C4-2B (cell line): ENCODE measurements around the gene MRPL41.
"Not testable (repeated sequence)": the region's sequence is repeated elsewhere in the genome, so short reads cannot be mapped to it uniquely, and the experiment has no call there.

Experiments
- H3K27ac ChIP-seq: fragments of 450-650 bp; 2 replicates; pipeline ENCODE4 v1.5.1; 2017
- ZFX ChIP-seq: fragments of 450-650 bp; IDR thresholded peaks from 2 replicates; pipeline ENCODE4 v1.6.1; 2017
- TF ChIP-seq, protein P1 (sequence below): fragments of 450-650 bp; conservative IDR thresholded peaks from 2 replicates; pipeline ENCODE4 v1.5.1; 2017; ENCODE audit warnings: mild to moderate bottlenecking

MRPL41 gene

DNA sequence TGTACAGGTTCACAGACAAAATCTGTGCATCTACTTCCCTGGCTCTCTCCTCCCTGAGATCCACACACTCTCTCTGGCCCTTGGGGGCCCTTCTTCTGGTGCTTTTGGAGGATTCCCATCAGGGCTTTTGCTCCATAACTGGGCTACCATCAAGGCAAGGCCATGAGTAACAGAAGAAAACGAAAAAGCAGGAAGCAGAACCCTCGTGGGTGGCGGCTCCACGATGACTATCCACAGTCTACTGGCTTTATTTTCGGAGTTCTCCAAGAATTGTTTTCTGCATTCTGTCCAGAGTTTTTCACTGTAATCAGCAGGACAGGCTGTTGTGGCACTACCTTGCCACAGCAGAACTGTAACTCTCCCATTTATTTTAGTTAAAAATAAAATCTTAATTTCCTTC, 21.3 kb upstream of the MRPL41 start:
- TF ChIP-seq, protein P1, sequence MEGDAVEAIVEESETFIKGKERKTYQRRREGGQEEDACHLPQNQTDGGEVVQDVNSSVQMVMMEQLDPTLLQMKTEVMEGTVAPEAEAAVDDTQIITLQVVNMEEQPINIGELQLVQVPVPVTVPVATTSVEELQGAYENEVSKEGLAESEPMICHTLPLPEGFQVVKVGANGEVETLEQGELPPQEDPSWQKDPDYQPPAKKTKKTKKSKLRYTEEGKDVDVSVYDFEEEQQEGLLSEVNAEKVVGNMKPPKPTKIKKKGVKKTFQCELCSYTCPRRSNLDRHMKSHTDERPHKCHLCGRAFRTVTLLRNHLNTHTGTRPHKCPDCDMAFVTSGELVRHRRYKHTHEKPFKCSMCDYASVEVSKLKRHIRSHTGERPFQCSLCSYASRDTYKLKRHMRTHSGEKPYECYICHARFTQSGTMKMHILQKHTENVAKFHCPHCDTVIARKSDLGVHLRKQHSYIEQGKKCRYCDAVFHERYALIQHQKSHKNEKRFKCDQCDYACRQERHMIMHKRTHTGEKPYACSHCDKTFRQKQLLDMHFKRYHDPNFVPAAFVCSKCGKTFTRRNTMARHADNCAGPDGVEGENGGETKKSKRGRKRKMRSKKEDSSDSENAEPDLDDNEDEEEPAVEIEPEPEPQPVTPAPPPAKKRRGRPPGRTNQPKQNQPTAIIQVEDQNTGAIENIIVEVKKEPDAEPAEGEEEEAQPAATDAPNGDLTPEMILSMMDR, result no peak
- no peak for TF ChIP-seq ZFX
- H3K27ac ChIP-seq, result no peak overlapping the region

DNA sequence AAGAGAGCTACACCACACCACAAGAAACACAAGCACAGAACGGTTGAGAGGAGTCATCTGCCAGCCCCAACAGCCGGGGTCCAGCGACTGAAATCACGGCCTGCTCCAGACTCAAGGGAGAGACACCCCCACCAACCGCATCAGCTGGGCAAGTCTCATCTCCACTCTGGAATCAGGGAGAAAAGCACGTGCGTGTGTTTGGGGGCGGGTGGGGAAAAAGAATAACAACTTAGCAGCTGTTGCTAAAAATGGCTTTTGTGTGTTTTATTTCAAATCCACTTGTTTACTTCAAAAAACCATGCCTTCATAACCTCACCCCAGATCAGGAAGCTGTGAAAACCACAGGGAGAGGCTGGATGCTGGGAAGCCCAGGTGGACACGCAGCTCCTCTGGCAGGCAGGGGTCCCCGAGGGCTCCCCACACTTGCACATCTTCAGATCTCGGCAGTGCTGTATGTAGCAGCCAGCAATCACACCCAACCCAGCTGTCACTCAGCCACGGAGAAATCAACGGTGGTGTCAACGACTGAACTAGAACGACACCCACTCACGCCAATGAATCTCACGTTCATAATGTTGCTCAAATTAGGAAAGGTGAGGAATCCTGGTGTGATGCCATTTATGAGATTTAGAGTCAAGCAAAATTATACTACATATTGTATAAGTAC, 20.4 kb upstream of the MRPL41 start:
- TF ChIP-seq, protein P1, result no peak
- no peak for TF ChIP-seq ZFX
- no peak overlapping the region for H3K27ac ChIP-seq

DNA sequence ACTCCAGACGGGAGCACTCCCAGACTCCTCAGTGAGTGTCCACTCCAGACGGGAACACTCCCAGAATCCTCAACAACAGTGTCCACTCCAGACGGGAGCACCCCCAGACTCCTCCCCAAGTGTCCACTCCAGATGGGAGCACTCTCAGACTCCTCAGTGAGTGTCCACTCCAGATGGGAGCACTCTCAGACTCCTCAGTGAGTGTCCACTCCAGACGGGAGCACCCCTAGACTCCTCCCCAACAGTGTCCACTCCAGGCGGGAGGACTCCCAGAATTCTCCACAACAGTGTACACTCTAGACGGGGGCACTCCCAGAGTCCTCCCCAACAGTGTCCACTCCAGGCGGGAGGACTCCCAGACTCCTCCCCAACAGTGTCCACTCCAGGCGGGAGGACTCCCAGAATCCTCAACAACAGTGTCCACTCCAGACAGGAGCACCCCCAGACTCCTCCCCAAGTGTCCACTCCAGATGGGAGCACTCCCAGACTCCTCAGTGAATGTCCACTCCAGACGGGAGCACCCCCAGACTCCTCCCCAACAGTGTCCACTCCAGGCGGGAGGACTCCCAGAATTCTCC, 18.7 kb upstream of the MRPL41 start:
- H3K27ac ChIP-seq, result not testable (repeated sequence)

DNA sequence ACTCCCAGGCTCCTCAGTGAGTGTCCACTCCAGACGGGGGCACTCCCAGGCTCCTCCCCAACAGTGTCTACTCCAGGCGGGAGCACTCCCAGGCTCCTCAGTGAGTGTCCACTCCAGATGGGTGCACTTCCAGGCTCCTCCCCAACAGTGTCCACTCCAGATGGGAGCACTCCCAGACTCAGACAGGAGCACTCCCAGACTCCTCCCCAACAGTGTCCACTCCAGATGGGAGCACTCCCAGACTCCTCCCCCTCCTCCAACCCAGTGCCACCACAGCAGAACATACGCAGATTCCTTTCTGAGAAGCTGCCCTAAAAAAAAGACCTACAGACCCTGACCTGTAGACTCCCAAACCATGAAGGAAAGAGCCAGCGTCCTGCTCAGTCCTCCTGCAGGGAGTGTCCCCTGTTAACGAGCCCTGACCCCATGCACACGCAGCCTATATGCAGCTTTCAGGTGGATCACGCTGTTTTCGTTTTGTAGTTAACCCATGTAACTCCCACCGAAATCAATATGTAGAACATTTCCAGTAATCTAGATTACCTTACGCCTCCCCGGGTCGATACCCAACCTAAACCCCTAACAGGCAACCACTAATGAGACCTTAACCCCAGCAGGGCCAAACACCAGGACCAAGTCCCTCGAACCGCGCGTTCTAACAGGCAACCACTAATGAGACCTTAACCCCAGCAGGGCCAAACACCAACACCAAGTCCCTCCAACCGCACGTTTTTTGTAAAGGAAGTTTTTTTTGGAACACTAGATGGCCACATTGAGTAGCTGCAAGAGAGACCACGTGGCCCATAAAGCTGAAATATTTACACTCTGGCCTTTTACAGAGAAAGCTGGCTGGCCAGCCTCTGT, 17.2 kb upstream of the MRPL41 start:
- TF ChIP-seq, protein P1, result peak; percentile 94
- TF ChIP-seq ZFX, result no peak

DNA sequence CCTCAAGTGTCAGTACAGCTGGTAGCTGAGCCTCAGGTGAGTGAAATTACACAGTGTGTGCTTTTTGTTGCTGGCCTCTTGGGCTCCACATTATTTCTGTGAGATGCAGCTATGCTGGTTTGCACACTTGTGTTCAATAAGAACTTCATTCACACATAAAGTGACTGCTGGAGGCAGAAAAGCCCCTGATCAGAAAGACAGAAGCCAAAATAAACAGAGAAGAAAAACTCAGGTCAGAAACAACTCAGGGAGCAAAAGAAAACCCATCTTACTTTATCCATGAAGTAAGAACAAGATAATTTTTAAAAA, 16.6 kb upstream of the MRPL41 start:
- TF ChIP-seq ZFX, result no peak
- TF ChIP-seq, protein P1, result no peak; the same call in 1 of the 2 replicates
- H3K27ac ChIP-seq, result peak overlapping the region; percentile 28

More for the DNA sequence above, 17.2 kb upstream of the MRPL41 start:
- H3K27ac ChIP-seq, result peak overlapping the region; percentile 28

DNA sequence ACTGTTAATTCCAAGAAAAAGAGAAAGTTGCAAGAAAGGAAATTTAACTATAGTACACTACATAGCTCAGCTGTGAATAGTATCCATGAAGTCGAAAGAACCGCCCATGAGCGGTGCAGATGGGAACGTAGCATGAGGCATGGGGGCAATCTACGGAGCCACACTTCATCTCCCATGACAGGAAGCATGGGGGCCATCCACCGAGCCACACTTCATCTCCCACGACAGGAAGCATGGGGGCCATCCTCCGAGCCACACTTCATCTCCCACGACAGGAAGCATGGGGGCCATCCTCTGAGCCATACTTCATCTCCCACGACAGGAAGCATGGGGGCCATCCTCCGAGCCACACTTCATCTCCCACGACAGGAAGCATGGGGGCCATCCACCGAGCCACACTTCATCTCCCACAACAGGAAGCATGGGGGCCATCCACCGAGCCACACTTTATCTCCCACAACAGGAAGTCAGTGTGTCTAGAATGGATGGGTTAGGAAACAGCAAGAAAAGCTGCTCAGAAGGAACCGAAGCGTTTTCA, 15.0 kb upstream of the MRPL41 start:
- not testable (repeated sequence) for H3K27ac ChIP-seq

DNA sequence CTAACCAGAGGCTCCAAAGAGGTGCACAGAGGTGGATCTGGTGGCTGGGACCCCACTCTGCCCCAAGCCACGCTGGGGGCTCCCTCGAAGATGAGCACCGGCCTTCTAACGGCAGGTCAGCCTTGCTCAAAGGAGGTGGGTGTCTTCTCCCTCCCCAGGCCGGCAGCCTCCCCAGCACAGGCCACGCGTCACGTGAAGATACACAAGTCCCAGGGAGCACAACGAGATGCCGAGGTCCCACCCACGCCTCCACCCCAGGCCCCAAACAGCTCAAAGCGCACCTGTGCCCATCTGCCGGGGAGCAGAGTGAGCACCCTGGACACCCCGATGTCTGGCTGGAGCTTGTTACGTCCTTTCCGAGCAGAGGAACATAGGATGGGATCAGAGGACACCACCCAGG, 13.6 kb upstream of the MRPL41 start:
- no peak for TF ChIP-seq ZFX
- TF ChIP-seq, protein P1, result no peak
- H3K27ac ChIP-seq, result no peak overlapping the region

DNA sequence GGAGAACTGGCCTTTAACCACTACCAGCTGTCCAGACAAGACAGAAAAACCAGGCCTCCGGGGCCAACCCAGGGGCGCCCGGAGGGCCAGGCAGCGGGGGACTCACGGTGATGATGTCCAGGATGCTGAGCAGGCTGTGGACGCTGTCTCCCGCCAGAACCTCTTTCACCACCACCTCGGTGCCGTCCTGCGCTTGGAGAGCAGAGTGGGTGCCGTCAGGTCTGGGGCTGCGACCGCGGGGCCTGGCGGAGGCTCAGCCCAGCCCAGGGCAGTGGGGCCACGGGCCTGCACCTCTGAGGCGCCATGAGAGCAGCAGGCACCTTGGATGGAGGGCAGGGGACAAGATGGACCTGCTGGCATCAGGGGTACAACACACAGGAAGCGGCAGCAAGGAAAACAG, 11.1 kb upstream of the MRPL41 start:
- no peak overlapping the region for H3K27ac ChIP-seq
- TF ChIP-seq, protein P1, result no peak
- no peak for TF ChIP-seq ZFX
